ENCODE data around the gene STAC3. TPM values are rescaled to one million over a fixed set of nuclear protein-coding genes. Genes with fewer than 3 reads are reported as not detected.

Gene STAC3
- total RNA-seq, 1 donor from 2014 or later: not detected

GRCh38 chr12:57211791-57212700 is 38.9 kb downstream of the STAC3 start:
- no peak for DNase-seq (ENCODE audit: low spot score)

- no peak for DNase-seq (ENCODE audit: low spot score)
Measured at GRCh38 chr12:57210926-57211692, 39.9 kb downstream of the STAC3 start.

GRCh38 chr12:57210461-57210860 is 40.5 kb downstream of the STAC3 start:
- no peak for DNase-seq (ENCODE audit: low spot score)

- DNase-seq (ENCODE audit: low spot score): no peak
Measured at GRCh38 chr12:57209916-57210315, 41.1 kb downstream of the STAC3 start.

- DNase-seq (ENCODE audit: low spot score): no peak
Measured at GRCh38 chr12:57208631-57209282, 42.2 kb downstream of the STAC3 start.

GRCh38 chr12:57207731-57208630 is 43.0 kb downstream of the STAC3 start:
- DNase-seq (ENCODE audit: low spot score): no peak

- DNase-seq (ENCODE audit: low spot score): no peak
Measured at GRCh38 chr12:57205931-57206330, 45.1 kb downstream of the STAC3 start.

- DNase-seq (ENCODE audit: low spot score): no peak
Measured at GRCh38 chr12:57205186-57205585, 45.8 kb downstream of the STAC3 start.

GRCh38 chr12:57204454-57204853 is 46.5 kb downstream of the STAC3 start:
- DNase-seq (ENCODE audit: low spot score): no peak

GRCh38 chr12:57203791-57204190 is 47.2 kb downstream of the STAC3 start:
- DNase-seq (ENCODE audit: low spot score): no peak

GRCh38 chr12:57203201-57203600 is 47.8 kb downstream of the STAC3 start:
- no peak for DNase-seq (ENCODE audit: low spot score)

GRCh38 chr12:57202321-57202720 is 48.7 kb downstream of the STAC3 start:
- no peak for DNase-seq (ENCODE audit: low spot score)

- no peak for DNase-seq (ENCODE audit: low spot score)
Measured at GRCh38 chr12:57201631-57202030, 49.4 kb downstream of the STAC3 start.

GRCh38 chr12:57201219-57201618 is 49.8 kb downstream of the STAC3 start:
- no peak for DNase-seq (ENCODE audit: low spot score)

GRCh38 chr12:57200497-57200896 is 50.5 kb downstream of the STAC3 start:
- no peak for DNase-seq (ENCODE audit: low spot score)

- no peak for DNase-seq (ENCODE audit: low spot score)
Measured at GRCh38 chr12:57199191-57199590, 51.8 kb downstream of the STAC3 start.

- no peak for DNase-seq (ENCODE audit: low spot score)
Measured at GRCh38 chr12:57198329-57198728, 52.7 kb downstream of the STAC3 start.

GRCh38 chr12:57196956-57197355 is 54.0 kb downstream of the STAC3 start:
- no peak for DNase-seq (ENCODE audit: low spot score)

GRCh38 chr12:57196439-57196838 is 54.5 kb downstream of the STAC3 start:
- no peak for DNase-seq (ENCODE audit: low spot score)

- no peak for DNase-seq (ENCODE audit: low spot score)
Measured at GRCh38 chr12:57195611-57196371, 55.2 kb downstream of the STAC3 start.
